IPS-18a (cell line): Measurements from ENCODE around the gene TBRG4.

Experiments
- H3K27ac ChIP-seq: one replicate; pipeline ENCODE4 v1.5.1; 2013; ENCODE audit warnings: low read length
- H3K27me3 ChIP-seq: one replicate; pipeline ENCODE4 v1.6.1; 2013; ENCODE audit warnings: mild to moderate bottlenecking, low read length; ENCODE audit not compliant: control insufficient read depth, insufficient read depth
- H3K36me3 ChIP-seq: one replicate; pipeline ENCODE4 v1.6.1; 2013; ENCODE audit warnings: low read depth, low read length; ENCODE audit not compliant: control insufficient read depth
- H3K4me1 ChIP-seq: one replicate; pipeline ENCODE4 v1.6.1; 2013; ENCODE audit warnings: low read depth, low read length; ENCODE audit not compliant: control insufficient read depth
- H3K4me3 ChIP-seq: one replicate; pipeline ENCODE4 v1.5.1; 2013; ENCODE audit warnings: low read length
- H3K9ac ChIP-seq: one replicate; pipeline ENCODE4 v1.6.1; 2013; ENCODE audit warnings: mild to moderate bottlenecking, low read length, moderate library complexity
- H3K9me3 ChIP-seq: one replicate; pipeline ENCODE4 v1.6.1; 2013; ENCODE audit warnings: low read depth, low read length; ENCODE audit not compliant: control insufficient read depth

Gene TBRG4

DNA sequence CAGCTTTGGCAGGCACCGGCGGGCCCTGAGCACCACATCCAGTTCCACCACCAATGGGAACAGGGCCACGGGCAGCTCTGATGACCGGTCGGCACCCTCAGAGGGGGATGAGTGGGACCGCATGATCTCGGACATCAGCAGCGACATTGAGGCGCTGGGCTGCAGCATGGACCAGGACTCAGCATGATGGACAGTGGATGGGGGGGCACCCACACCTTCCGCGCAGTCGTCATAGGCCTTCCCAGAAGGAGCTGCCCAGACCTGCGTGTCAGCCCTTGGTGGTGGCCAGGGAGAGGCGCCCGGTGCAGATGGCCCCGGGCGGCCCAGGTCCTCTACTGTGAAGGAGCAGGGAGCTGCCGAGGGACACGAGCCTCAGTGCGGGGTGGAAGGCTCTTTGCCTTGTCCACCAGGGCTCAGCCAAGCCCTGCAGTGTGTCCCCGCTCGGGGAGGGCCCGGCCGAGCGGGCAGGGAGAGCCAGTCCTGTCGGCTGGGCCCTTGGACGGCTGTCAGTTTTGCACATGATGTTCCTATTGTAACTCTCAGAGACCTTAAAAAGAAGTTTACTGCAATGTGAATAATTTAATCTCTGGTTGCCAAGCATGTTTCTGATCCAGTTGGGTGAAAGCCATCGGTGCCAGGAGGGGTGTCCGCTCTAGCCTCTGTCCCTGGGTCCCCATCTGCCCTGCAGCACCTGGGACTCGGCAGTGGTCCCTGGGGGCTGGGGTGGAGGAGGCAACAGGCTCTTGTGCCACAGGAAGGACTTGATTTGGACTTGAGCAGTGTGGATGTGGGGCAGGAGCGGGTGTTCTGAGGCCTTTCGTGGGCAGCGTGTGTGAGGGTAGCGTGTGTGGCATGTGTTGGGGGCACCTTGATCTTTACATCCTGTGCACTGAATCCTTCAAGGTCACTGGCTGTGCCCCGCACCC lies 35.4 kb downstream of the TBRG4 start:
- Histone ChIP-seq H3K27ac (no peak overlapping the region), H3K4me3 (no peak overlapping the region), H3K27me3 (no peaks in the 10 kb centered on the region), H3K9ac (no peak overlapping the region), H3K4me1 (no peaks in the 10 kb centered on the region), H3K36me3 (peaks cover 33% of the 10 kb centered on the region), H3K9me3 (no peaks in the 10 kb centered on the region)

DNA sequence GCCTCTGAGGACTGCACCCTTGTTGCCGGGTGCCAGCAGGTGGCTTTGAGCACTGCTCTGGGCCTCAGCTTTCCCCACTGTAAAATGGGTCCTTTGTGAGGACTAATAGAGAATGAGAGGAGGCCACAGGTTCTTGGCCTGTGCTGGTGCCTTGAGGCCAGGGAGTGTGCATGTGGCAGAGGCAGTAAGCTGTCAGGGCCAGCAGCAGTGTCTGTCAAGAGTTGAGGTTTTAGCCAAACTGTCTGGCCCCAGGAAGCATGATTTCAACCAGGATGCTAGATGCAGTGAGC lies 36.2 kb downstream of the TBRG4 start:
- Histone ChIP-seq H3K36me3 (peaks cover 34% of the 10 kb centered on the region), H3K9me3 (no peaks in the 10 kb centered on the region), H3K27ac (no peak overlapping the region), H3K27me3 (no peaks in the 10 kb centered on the region), H3K4me1 (no peaks in the 10 kb centered on the region), H3K4me3 (no peak overlapping the region), H3K9ac (no peak overlapping the region)

DNA sequence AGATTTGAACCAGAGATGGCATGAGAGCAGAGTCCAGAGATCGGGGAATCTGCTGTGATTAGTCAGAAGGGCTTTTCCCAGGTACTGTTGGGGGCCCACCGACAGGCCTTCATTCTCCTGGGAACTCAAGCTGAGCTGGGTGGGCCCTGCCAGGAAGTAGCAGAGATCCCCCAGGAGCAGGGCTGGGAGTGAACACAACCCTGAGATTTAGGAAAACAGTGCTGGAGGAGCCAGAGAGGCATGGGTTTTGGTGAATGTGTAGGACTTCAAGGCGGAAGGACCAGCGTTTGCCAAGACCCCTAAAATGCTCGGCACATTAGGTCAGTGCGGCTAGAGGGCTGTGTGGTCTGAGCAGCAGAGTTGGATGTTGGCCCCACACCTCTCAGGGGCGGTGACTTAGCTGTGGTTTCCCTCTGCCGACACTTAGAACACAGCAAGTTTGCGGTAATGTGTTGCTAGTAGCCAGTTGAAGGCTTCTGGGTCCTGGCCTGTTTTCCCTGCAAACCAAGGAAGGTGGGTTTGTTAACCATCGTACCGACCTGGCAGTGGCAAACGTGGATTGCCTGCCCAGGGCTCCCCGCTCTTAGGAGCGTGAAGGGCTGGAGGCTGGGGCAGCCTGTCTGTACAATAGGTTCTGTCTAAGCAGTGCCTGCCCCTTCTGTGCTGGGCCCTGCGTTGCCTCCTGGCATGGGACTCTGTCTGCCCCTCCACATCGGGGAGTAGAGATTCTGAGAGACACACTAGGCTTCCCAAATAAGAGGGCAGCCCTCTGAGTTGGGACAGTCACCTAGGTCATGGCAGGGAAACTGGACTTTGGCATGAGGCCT lies 36.8 kb downstream of the TBRG4 start:
- H3K27me3 ChIP-seq: no peaks in the 10 kb centered on the region
- H3K4me1 ChIP-seq: no peaks in the 10 kb centered on the region
- no peak overlapping the region for H3K27ac ChIP-seq
- H3K9me3 ChIP-seq: no peaks in the 10 kb centered on the region
- H3K4me3 ChIP-seq: no peak overlapping the region
- H3K9ac ChIP-seq: no peak overlapping the region
- H3K36me3 ChIP-seq: peaks cover 39% of the 10 kb centered on the region

DNA sequence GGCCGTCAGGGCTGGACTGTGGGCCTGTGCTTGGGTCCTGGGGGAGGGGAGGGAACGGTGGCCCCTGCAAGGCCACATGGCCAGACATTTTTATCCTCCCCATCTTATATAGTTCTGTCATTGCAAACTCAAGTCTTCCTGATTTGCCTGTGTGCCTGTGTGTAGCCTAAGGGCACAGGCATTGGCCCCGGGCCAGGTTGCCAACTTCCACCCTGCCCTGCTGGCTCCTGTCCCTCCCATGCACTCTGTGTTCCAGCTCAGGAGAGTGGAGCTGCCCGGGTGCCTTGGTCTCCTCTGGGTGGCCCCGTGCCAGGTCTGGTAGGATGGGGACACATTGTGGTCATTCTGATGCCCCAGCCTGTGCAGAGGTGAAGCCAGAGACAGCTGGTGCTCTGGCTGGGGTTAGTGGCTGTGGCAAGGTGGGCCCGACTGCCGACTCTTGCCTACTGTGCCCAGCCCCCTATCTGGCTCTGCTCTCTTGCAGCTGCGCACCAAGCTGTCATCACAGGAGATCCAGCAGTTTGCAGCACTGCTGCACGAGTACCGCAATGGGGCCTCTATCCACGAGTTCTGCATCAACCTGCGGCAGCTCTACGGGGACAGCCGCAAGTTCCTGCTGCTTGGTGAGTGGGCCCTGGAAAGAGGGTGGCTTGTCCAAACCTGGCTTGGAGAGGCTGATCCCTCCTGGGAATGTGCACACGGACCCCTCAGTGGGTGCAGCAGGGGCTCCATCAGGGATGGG lies 37.5 kb downstream of the TBRG4 start:
- H3K27ac ChIP-seq: no peak overlapping the region
- H3K4me3 ChIP-seq: no peak overlapping the region
- H3K9me3 ChIP-seq: no peaks in the 10 kb centered on the region
- no peak overlapping the region for H3K9ac ChIP-seq
- H3K36me3 ChIP-seq: peaks cover 40% of the 10 kb centered on the region
- no peaks in the 10 kb centered on the region for H3K27me3 ChIP-seq
- H3K4me1 ChIP-seq: no peaks in the 10 kb centered on the region

DNA sequence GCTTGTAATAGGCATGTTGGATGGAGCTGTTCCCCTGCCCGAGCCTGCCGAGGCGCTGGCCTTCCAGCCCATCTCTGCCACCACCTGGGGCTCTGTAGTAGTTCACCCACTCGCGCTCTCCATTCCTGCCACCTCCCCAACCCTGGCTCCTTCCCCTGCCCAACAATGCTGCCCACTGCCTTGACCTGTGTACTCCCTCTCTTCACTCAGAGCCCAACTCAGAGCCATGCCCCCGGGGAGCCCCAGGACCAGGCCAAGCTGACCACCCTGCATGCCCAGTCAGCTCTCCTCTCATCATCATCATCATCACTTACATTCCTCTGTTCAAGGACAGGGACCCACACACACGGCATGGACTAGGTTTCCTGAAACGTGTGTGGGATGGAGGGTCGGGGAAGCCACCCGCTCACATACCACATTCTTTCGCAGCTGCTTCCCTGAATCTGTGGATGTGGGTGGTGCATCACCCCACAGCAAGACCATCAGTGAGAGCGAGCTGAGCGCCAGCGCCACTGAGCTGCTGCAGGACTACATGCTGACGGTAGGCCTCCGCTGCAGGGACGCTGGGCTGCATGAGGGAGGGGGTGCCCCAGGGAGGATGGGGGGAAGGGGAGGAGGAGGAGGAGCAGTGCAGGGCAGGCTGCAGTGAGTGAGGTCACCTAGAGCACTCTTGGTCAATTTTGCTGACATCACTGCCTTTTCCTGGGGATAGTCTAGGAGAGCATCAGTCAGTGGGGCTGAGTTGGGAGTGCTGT lies 38.3 kb downstream of the TBRG4 start:
- Histone ChIP-seq H3K9ac (no peak overlapping the region), H3K27me3 (no peaks in the 10 kb centered on the region), H3K4me3 (no peak overlapping the region), H3K36me3 (peaks cover 40% of the 10 kb centered on the region), H3K4me1 (no peaks in the 10 kb centered on the region), H3K27ac (no peak overlapping the region), H3K9me3 (no peaks in the 10 kb centered on the region)

DNA sequence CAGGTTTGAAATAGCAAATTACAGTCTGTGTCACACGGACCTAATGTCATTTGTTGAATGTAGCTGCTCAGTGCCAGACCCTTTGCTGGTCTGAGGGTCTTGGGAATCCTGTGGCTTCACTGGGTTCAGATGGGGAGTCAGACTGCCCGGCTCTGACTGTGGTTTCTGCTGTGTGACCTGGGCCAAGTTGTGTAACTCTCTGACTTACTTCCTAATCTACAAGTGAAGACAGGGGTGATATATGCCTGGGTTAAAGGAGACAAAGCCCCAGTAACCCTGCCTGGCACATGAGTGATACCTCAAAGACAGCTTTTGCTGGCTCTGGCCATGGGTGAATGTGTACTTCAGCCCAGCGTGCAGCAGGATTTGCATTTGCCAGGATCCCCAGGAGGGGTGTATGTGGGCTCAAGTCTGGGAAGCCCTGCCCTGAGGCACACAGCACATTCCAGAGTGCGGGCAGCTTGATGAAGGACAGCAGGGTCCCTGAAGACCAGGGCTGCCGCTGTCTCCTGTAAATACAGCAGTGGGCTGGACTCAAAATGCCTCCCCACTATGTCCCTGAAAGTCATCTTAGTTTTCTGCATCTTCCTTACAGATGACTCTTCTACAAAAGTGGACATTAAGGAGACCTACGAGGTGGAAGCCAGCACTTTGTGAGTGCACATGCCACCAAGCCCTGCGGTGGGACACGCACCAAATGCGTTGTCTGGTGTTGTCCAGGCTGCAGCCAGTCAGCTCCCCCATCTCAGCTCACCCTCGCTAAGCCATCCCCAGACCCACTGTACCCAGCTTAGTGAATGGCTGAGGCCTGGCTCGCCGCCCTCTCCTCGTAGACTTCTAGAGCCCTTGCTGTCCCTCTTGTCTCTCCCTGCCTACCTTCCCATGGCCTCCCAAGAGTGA lies 39.1 kb downstream of the TBRG4 start:
- no peaks in the 10 kb centered on the region for H3K27me3 ChIP-seq
- peaks cover 40% of the 10 kb centered on the region for H3K36me3 ChIP-seq
- no peak overlapping the region for H3K9ac ChIP-seq
- H3K27ac ChIP-seq: no peak overlapping the region
- H3K9me3 ChIP-seq: no peaks in the 10 kb centered on the region
- H3K4me1 ChIP-seq: no peaks in the 10 kb centered on the region
- no peak overlapping the region for H3K4me3 ChIP-seq

DNA sequence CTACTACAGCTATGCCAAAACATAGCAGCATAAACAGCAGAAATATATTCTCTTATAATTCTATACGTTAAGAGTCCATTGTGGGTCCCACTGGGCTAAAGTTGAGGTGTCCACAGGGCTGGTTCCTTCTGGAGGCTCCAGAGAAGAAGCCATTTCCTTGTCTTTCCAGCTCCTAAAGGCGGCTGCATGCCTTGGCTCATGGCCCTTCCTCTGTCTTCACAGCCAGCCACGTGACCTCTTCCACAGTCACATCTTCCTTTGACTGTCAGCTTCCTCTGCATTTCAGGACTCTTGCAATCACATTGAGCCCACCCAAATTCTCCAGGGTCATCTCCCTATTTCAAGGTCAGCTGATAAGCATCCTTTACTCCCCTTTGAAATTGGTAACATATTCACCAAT lies 40.0 kb downstream of the TBRG4 start:
- Histone ChIP-seq H3K9ac (no peak overlapping the region), H3K36me3 (peaks cover 40% of the 10 kb centered on the region)

GRCh38 chr7:45070254-45070642 lies 41.2 kb downstream of the TBRG4 start:
- Histone ChIP-seq H3K9ac (no peak overlapping the region), H3K36me3 (peaks cover 34% of the 10 kb centered on the region), H3K27ac (no peak overlapping the region), H3K4me3 (no peak overlapping the region), H3K27me3 (no peaks in the 10 kb centered on the region), H3K9me3 (no peaks in the 10 kb centered on the region), H3K4me1 (no peaks in the 10 kb centered on the region)

More for the DNA sequence above, 40.0 kb downstream of the TBRG4 start:
- Histone ChIP-seq H3K27me3 (no peaks in the 10 kb centered on the region), H3K4me3 (no peak overlapping the region), H3K27ac (no peak overlapping the region), H3K4me1 (no peaks in the 10 kb centered on the region), H3K9me3 (no peaks in the 10 kb centered on the region)

DNA sequence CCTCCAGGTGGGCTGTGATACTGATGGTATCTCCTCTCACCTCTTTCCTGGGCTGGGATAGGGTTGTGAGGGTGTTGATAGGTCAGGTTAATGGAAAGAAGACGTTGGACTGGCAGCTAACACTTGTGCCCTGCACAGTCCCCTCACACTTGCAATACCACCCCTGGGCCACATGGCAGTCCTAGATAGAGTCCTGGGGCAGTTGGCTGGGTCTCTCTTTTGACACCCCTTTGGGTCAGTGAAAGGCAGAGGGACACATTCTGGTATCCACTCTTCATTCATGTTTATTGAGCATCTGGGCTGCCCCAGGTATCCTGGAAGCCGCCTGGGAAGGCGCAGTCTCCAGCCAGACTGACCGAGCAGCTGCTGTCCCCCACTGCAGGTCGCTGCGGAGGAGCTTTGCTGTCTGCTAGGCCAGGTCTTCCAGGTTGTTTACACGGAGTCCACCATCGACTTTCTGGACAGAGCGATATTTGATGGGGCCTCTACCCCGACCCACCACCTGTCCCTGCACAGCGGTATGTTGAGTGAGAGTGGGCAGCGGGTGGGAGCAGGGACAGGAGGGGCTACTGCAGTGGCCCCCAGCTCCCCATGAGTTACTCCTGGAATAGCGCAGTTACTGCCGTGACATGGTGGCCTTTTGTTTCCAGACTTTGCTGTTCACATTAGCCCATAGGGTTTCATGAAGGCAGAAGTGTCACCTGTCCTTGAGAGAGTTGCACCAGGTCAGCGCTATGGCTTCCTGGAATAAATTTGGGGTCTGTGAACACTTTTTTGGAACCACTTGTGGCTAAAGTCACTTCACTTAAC lies 41.8 kb downstream of the TBRG4 start:
- H3K4me1 ChIP-seq: no peaks in the 10 kb centered on the region
- H3K27ac ChIP-seq: no peak overlapping the region
- H3K9me3 ChIP-seq: no peaks in the 10 kb centered on the region
- H3K27me3 ChIP-seq: no peaks in the 10 kb centered on the region
- no peak overlapping the region for H3K4me3 ChIP-seq
- H3K9ac ChIP-seq: no peak overlapping the region
- peaks cover 31% of the 10 kb centered on the region for H3K36me3 ChIP-seq
